MG63 (cell line): Measurements from ENCODE around the gene CFAP221. TPM values are rescaled to one million over a fixed set of nuclear protein-coding genes. Genes with fewer than 3 reads are reported as not detected.

Experiments
- DNase-seq: peaks from one replicate; pipeline ENCODE4 v3.0.0-alpha.2; 2020
- H3K27me3 ChIP-seq: fragments of 250-450 bp; sonication (Bioruptor Pico); 2 replicates; pipeline ENCODE4 v1.5.1; 2020; ENCODE audit warnings: mild to moderate bottlenecking, moderate library complexity
- H3K36me3 ChIP-seq: fragments of 250-450 bp; sonication (Bioruptor Pico); 2 replicates; pipeline ENCODE4 v1.5.1; 2020; ENCODE audit warnings: mild to moderate bottlenecking, moderate library complexity
- H3K4me3 ChIP-seq: fragments of 250-450 bp; sonication (Bioruptor Pico); 2 replicates; pipeline ENCODE4 v1.5.1; 2020; ENCODE audit warnings: mild to moderate bottlenecking, moderate library complexity
- H3K9me3 ChIP-seq: fragments of 250-450 bp; sonication (Bioruptor Pico); 2 replicates; pipeline ENCODE4 v1.5.1; 2020; ENCODE audit warnings: mild to moderate bottlenecking, moderate library complexity
- total RNA-seq: library from RNA; depleted of rRNA; stranded (reverse); fragments of >200 nt; shearing (Covaris generic); gene quantifications from 2 replicates; pipeline ENCODE4 v1.2.3, GENCODE V29; 2014; ENCODE audit warnings: low replicate concordance

The CFAP221 gene
- total RNA-seq, 1 experiment from 2014 or later = not detected

- H3K4me3 ChIP-seq = no peak overlapping the region
- no peaks in the 10 kb centered on the region for H3K36me3 ChIP-seq
- DNase-seq = no peak
- H3K27me3 ChIP-seq = peaks cover 24% of the 10 kb centered on the region
- H3K9me3 ChIP-seq = no peaks in the 10 kb centered on the region
Observed at GRCh38 chr2:119525614-119526013, 18.6 kb upstream of the CFAP221 start.

- Histone ChIP-seq H3K27me3 (peaks cover 19% of the 10 kb centered on the region), H3K9me3 (peaks cover 7% of the 10 kb centered on the region), H3K36me3 (no peaks in the 10 kb centered on the region), H3K4me3 (no peak overlapping the region)
- DNase-seq = no peak
Observed at GRCh38 chr2:119527999-119528398, 16.2 kb upstream of the CFAP221 start.

- DNase-seq = no peak
- Histone ChIP-seq H3K36me3 (no peaks in the 10 kb centered on the region), H3K9me3 (peaks cover 11% of the 10 kb centered on the region), H3K27me3 (no peaks in the 10 kb centered on the region; the same call in 1 of the 2 replicates), H3K4me3 (no peak overlapping the region)
Observed at GRCh38 chr2:119531292-119531691, 13.0 kb upstream of the CFAP221 start.

- H3K9me3 ChIP-seq = peaks cover 11% of the 10 kb centered on the region
- H3K36me3 ChIP-seq = no peaks in the 10 kb centered on the region
- no peaks in the 10 kb centered on the region for H3K27me3 ChIP-seq
- no peak overlapping the region for H3K4me3 ChIP-seq
- no peak for DNase-seq
Observed at GRCh38 chr2:119533560-119533959, 10.7 kb upstream of the CFAP221 start.

- DNase-seq = no peak
- no peaks in the 10 kb centered on the region for H3K36me3 ChIP-seq
Observed at GRCh38 chr2:119536211-119536610, 8.0 kb upstream of the CFAP221 start.

GRCh38 chr2:119536707-119537106, 7.5 kb upstream of the CFAP221 start:
- Histone ChIP-seq H3K9me3 (peaks cover 11% of the 10 kb centered on the region), H3K36me3 (no peaks in the 10 kb centered on the region), H3K27me3 (no peaks in the 10 kb centered on the region), H3K4me3 (no peak overlapping the region)
- no peak for DNase-seq

More at GRCh38 chr2:119536211-119536610, 8.0 kb upstream of the CFAP221 start:
- no peaks in the 10 kb centered on the region for H3K27me3 ChIP-seq
- no peak overlapping the region for H3K4me3 ChIP-seq
- H3K9me3 ChIP-seq = peaks cover 11% of the 10 kb centered on the region

- H3K9me3 ChIP-seq = peaks cover 6% of the 10 kb centered on the region
- H3K27me3 ChIP-seq = no peaks in the 10 kb centered on the region
- no peak for DNase-seq
- no peak overlapping the region for H3K4me3 ChIP-seq
- no peaks in the 10 kb centered on the region for H3K36me3 ChIP-seq
Observed at GRCh38 chr2:119537792-119538191, 6.5 kb upstream of the CFAP221 start.

GRCh38 chr2:119541476-119541875, 2.8 kb upstream of the CFAP221 start:
- no peaks in the 10 kb centered on the region for H3K27me3 ChIP-seq
- no peaks in the 10 kb centered on the region for H3K36me3 ChIP-seq
- H3K9me3 ChIP-seq = no peaks in the 10 kb centered on the region; the same call in 1 of the 2 replicates
- no peak overlapping the region for H3K4me3 ChIP-seq
- no peak for DNase-seq

GRCh38 chr2:119544939-119545475, 758 bp downstream of the CFAP221 start:
- Histone ChIP-seq H3K4me3 (no peak overlapping the region), H3K36me3 (no peaks in the 10 kb centered on the region), H3K27me3 (no peaks in the 10 kb centered on the region), H3K9me3 (no peaks in the 10 kb centered on the region)
- no peak for DNase-seq

GRCh38 chr2:119545754-119546446, 1.7 kb downstream of the CFAP221 start:
- H3K9me3 ChIP-seq = no peaks in the 10 kb centered on the region
- H3K4me3 ChIP-seq = no peak overlapping the region
- no peaks in the 10 kb centered on the region for H3K27me3 ChIP-seq
- DNase-seq = no peak
- no peaks in the 10 kb centered on the region for H3K36me3 ChIP-seq

- H3K4me3 ChIP-seq = no peak overlapping the region
- H3K36me3 ChIP-seq = no peaks in the 10 kb centered on the region
- H3K9me3 ChIP-seq = no peaks in the 10 kb centered on the region
- no peaks in the 10 kb centered on the region for H3K27me3 ChIP-seq
- no peak for DNase-seq
Observed at GRCh38 chr2:119546447-119546767, 2.2 kb downstream of the CFAP221 start.

GRCh38 chr2:119548516-119549120, 4.4 kb downstream of the CFAP221 start:
- Histone ChIP-seq H3K36me3 (no peaks in the 10 kb centered on the region), H3K27me3 (no peaks in the 10 kb centered on the region), H3K4me3 (no peak overlapping the region), H3K9me3 (no peaks in the 10 kb centered on the region)
- DNase-seq = no peak

GRCh38 chr2:119549241-119549640, 5.0 kb downstream of the CFAP221 start:
- DNase-seq = peak; percentile 51
- Histone ChIP-seq H3K9me3 (no peaks in the 10 kb centered on the region), H3K27me3 (no peaks in the 10 kb centered on the region), H3K4me3 (no peak overlapping the region), H3K36me3 (no peaks in the 10 kb centered on the region)

GRCh38 chr2:119550346-119550745, 6.1 kb downstream of the CFAP221 start:
- DNase-seq = no peak
- Histone ChIP-seq H3K9me3 (no peaks in the 10 kb centered on the region), H3K36me3 (no peaks in the 10 kb centered on the region), H3K27me3 (no peaks in the 10 kb centered on the region), H3K4me3 (no peak overlapping the region)

- DNase-seq = no peak
- H3K4me3 ChIP-seq = no peak overlapping the region
- H3K36me3 ChIP-seq = no peaks in the 10 kb centered on the region
- no peaks in the 10 kb centered on the region for H3K9me3 ChIP-seq
- no peaks in the 10 kb centered on the region for H3K27me3 ChIP-seq
Observed at GRCh38 chr2:119550856-119551255, 6.6 kb downstream of the CFAP221 start.

GRCh38 chr2:119552902-119553301, 8.7 kb downstream of the CFAP221 start:
- no peak for DNase-seq
- no peaks in the 10 kb centered on the region for H3K36me3 ChIP-seq
- H3K9me3 ChIP-seq = no peaks in the 10 kb centered on the region
- no peak overlapping the region for H3K4me3 ChIP-seq
- H3K27me3 ChIP-seq = no peaks in the 10 kb centered on the region

- H3K27me3 ChIP-seq = no peaks in the 10 kb centered on the region
- DNase-seq = no peak
- no peak overlapping the region for H3K4me3 ChIP-seq
- H3K9me3 ChIP-seq = no peaks in the 10 kb centered on the region
- no peaks in the 10 kb centered on the region for H3K36me3 ChIP-seq
Observed at GRCh38 chr2:119553687-119554344, 9.6 kb downstream of the CFAP221 start.
